DOHH2 (cell line): ENCODE data around the gene ARHGAP6.

ENCODE experiments used
- CTCF ChIP-seq: fragments of 200-600 bp; sonication (generic); IDR thresholded peaks from one replicate; pipeline ENCODE4 v1.5.1; 2014; ENCODE audit warnings: antibody characterized with exemption, mild to moderate bottlenecking, low read depth, low read length; ENCODE audit not compliant: poor library complexity, severe bottlenecking
- EZH2phosphoT487 ChIP-seq: fragments of 200-600 bp; sonication (generic); IDR thresholded peaks from 2 replicates; pipeline ENCODE4 v1.6.1; 2017; ENCODE audit warnings: borderline replicate concordance, mild to moderate bottlenecking, antibody characterized with exemption, low read length, moderate library complexity, mixed read lengths

GRCh38 chrX:11666952-11667685 lies 1.4 kb upstream of the ARHGAP6 start:
- no peak for TF ChIP-seq CTCF
- no peak for TF ChIP-seq EZH2phosphoT487
